K562 (cell line): Measurements from ENCODE around the gene PSMD8. TPM values are rescaled to one million over a fixed set of nuclear protein-coding genes. Genes with fewer than 3 reads are reported as not detected.
A peak's percentile ranks its signal among the peaks of the same experiment; 100 is the strongest.

ENCODE experiments used
- C11orf30 ChIP-seq: fragments of 450-650 bp; IDR thresholded peaks from 2 replicates; pipeline ENCODE4 v1.6.1; 2016; ENCODE audit warnings: low read depth, mild to moderate bottlenecking
- CBFA2T2 ChIP-seq: fragments of 450-650 bp; conservative IDR thresholded peaks from 2 replicates; pipeline ENCODE4 v1.6.1; 2017; ENCODE audit warnings: mild to moderate bottlenecking
- CHAMP1 ChIP-seq: fragments of 450-650 bp; IDR thresholded peaks from 2 replicates; pipeline ENCODE4 v1.6.1; 2016; ENCODE audit warnings: mild to moderate bottlenecking
- DPF2 ChIP-seq: fragments of 450-650 bp; IDR thresholded peaks from 2 replicates; pipeline ENCODE4 v1.6.1; 2016
- FOXA3 ChIP-seq, 2 experiments: fragments of 450-650 bp in 1 of 2; sonication (generic) in 1 of 2; formaldehyde crosslinking; IDR thresholded peaks in 1 of 2; conservative IDR thresholded peaks in 1 of 2; 2 replicates each; pipeline versions ENCODE4 v1.4.0 to v1.8.0; 2020 to 2022; ENCODE audit warnings: mild to moderate bottlenecking in 2 of 2, missing genetic modification reagents in 1 of 2
- HDAC1 ChIP-seq, 2 experiments: fragments of 450-650 bp; IDR thresholded peaks; 2 replicates each; pipeline ENCODE4 v1.6.1; 2016 to 2017; ENCODE audit warnings: inconsistent platforms in 1 of 2, mild to moderate bottlenecking in 1 of 2, moderate library complexity in 1 of 2
- HLTF ChIP-seq: fragments of 450-650 bp; IDR thresholded peaks from 2 replicates; pipeline ENCODE4 v1.6.1; 2016
- HMBOX1 ChIP-seq: sonication (generic); IDR thresholded peaks from 2 replicates; pipeline ENCODE4 v1.6.1; 2016
- IRF2 ChIP-seq: sonication (generic); formaldehyde crosslinking; IDR thresholded peaks from 2 replicates; pipeline ENCODE4 v1.8.1; 2022; ENCODE audit warnings: mild to moderate bottlenecking, missing genetic modification reagents
- MEIS2 ChIP-seq: fragments of 450-650 bp; IDR thresholded peaks from 2 replicates; pipeline ENCODE4 v1.6.1; 2014; ENCODE audit warnings: mild to moderate bottlenecking; ENCODE audit not compliant: partially characterized antibody
- MYNN ChIP-seq, 2 experiments: sonication (generic); formaldehyde crosslinking in 1 of 2; IDR thresholded peaks; 2 replicates each; pipeline versions ENCODE4 v1.5.0 to v1.6.1; 2016 to 2020; ENCODE audit warnings: antibody characterized with exemption in 1 of 2, missing genetic modification reagents in 1 of 2
- NCOA1 ChIP-seq: fragments of 450-650 bp; IDR thresholded peaks from 2 replicates; pipeline ENCODE4 v1.6.1; 2016; ENCODE audit warnings: low read depth
- NFXL1 ChIP-seq: fragments of 450-650 bp; formaldehyde crosslinking; IDR thresholded peaks from 2 replicates; pipeline ENCODE4 v1.4.0; 2021; ENCODE audit warnings: mild to moderate bottlenecking
- NRF1 ChIP-seq, 2 experiments: fragments of 450-650 bp; IDR thresholded peaks in 1 of 2; conservative IDR thresholded peaks in 1 of 2; 2 replicates each; pipeline ENCODE4 v1.6.1; 2014; ENCODE audit warnings: mild to moderate bottlenecking in 2 of 2
- PHF20 ChIP-seq: fragments of 450-650 bp; IDR thresholded peaks from 2 replicates; pipeline ENCODE4 v1.6.1; 2018; ENCODE audit not compliant: partially characterized antibody
- POLR2AphosphoS5 ChIP-seq: IDR thresholded peaks from 2 replicates; pipeline ENCODE4 v1.6.1; 2011; ENCODE audit warnings: mild to moderate bottlenecking, low read depth, low read length, moderate library complexity; ENCODE audit not compliant: control insufficient read depth, insufficient read depth
- RBM22 ChIP-seq: fragments of 200-400 bp; formaldehyde crosslinking; IDR thresholded peaks from 2 replicates; pipeline ENCODE4 v1.6.1; 2018; ENCODE audit warnings: low read length, low read depth; ENCODE audit not compliant: poor library complexity, severe bottlenecking
- TAF1 ChIP-seq: IDR thresholded peaks from 2 replicates; pipeline ENCODE4 v1.6.1; 2011; ENCODE audit warnings: mild to moderate bottlenecking, low read length, moderate library complexity; ENCODE audit not compliant: insufficient read depth, control insufficient read depth, severe bottlenecking; ENCODE audit errors: extremely low read depth
- XRCC3 ChIP-seq: fragments of 450-650 bp; IDR thresholded peaks from 2 replicates; pipeline ENCODE4 v1.6.1; 2017; ENCODE audit warnings: mild to moderate bottlenecking, moderate library complexity
- XRCC5 ChIP-seq: fragments of 200-400 bp; formaldehyde crosslinking; IDR thresholded peaks from 2 replicates; pipeline ENCODE4 v1.6.1; 2017; ENCODE audit warnings: low read depth, mild to moderate bottlenecking, low read length
- ZC3H11A ChIP-seq: IDR thresholded peaks from 2 replicates; pipeline ENCODE4 v1.6.1; 2012; ENCODE audit warnings: low read depth, low read length, improper control_type of control experiment
- ZNF274 ChIP-seq: IDR thresholded peaks from 2 replicates; pipeline ENCODE4 v1.6.1; 2011; ENCODE audit warnings: low read depth, mild to moderate bottlenecking, low read length, moderate library complexity, borderline replicate concordance
- polyA plus RNA-seq, 8 experiments: library from polyadenylated mRNA; depleted of rRNA in 4 of 8; stranded (reverse) in 5 of 8; unstranded in 3 of 8; fragments of >200 nt; fragmentation: Nextera tagmentation in 2 of 8; fragmentation: Illumina TruSeq in 1 of 8; extraction: Ambion mirVana in 2 of 8; extraction: Trizol in 1 of 8; gene quantifications; 2 replicates each; pipeline versions ENCODE4 v1.2.1 to v1.2.3, GENCODE V29; 2011 to 2014; ENCODE audit warnings: inconsistent platforms in 1 of 8, missing spikeins in 1 of 8
- total RNA-seq, 7 experiments: library from RNA; depleted of rRNA in 6 of 7; stranded (reverse); fragments of >200 nt in 6 of 7; fragmentation: Illumina TruSeq in 2 of 7; extraction: Trizol in 2 of 7; gene quantifications; 2 replicates each; pipeline versions ENCODE4 v1.2.1 to v1.2.3, GENCODE V29; 2011 to 2021; ENCODE audit warnings: low replicate concordance in 1 of 7
- TF ChIP-seq, protein P1 (sequence below): fragments of 250-450 bp; sonication (Bioruptor Pico); IDR thresholded peaks from 2 replicates; pipeline ENCODE4 v1.4.0; 2020; ENCODE audit warnings: mild to moderate bottlenecking, moderate library complexity, borderline replicate concordance

PSMD8 gene
- total and polyA plus RNA-seq, 9 of the 15 experiments (the other 6 are each of a cell fraction or from before 2014, with no cell fraction given): 130 to 583 (median 315) TPM

- TF ChIP-seq CBFA2T2: peak; percentile 17; the same call in 1 of the 2 replicates
- no peak for TF ChIP-seq XRCC3
- TF ChIP-seq HMBOX1: peak; percentile 80; the same call in 1 of the 2 replicates
- TF ChIP-seq DPF2: 0 out of 2 replicates have a peak, but pooled peaks have one; percentile 36
- no peak for TF ChIP-seq XRCC5
- TF ChIP-seq FOXA3 (CRISPR knock-in tag; conservative IDR thresholded peaks at IDR 0.05 in 1 of 2, IDR thresholded peaks at IDR 0.05 in 1 of 2): 0 out of 4 replicates have a peak, but pooled peaks of 1 of the 2 experiments have one; percentile 11
- TF ChIP-seq HDAC1 (IDR thresholded peaks at IDR 0.05): peak in 1 of 2 experiments; percentile 44; a peak in 2 of 4 replicates
- no peak for TF ChIP-seq PHF20
- peak; percentile 8 for TF ChIP-seq RBM22
- no peak for TF ChIP-seq IRF2
- no peak for TF ChIP-seq NFXL1
- TF ChIP-seq ZC3H11A: no peak
- TF ChIP-seq MEIS2: no peak
- peak; percentile 31; the same call in 1 of the 2 replicates for TF ChIP-seq POLR2AphosphoS5
- TF ChIP-seq ZNF274: no peak
- TF ChIP-seq C11orf30: no peak
- TF ChIP-seq, protein P1, sequence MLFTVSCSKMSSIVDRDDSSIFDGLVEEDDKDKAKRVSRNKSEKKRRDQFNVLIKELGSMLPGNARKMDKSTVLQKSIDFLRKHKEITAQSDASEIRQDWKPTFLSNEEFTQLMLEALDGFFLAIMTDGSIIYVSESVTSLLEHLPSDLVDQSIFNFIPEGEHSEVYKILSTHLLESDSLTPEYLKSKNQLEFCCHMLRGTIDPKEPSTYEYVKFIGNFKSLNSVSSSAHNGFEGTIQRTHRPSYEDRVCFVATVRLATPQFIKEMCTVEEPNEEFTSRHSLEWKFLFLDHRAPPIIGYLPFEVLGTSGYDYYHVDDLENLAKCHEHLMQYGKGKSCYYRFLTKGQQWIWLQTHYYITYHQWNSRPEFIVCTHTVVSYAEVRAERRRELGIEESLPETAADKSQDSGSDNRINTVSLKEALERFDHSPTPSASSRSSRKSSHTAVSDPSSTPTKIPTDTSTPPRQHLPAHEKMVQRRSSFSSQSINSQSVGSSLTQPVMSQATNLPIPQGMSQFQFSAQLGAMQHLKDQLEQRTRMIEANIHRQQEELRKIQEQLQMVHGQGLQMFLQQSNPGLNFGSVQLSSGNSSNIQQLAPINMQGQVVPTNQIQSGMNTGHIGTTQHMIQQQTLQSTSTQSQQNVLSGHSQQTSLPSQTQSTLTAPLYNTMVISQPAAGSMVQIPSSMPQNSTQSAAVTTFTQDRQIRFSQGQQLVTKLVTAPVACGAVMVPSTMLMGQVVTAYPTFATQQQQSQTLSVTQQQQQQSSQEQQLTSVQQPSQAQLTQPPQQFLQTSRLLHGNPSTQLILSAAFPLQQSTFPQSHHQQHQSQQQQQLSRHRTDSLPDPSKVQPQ: no peak
- TF ChIP-seq TAF1: no peak
- no peak for TF ChIP-seq CHAMP1
- TF ChIP-seq HLTF: no peak
- no peak for TF ChIP-seq NCOA1
- peak; percentile 19 to 44; a peak in 2 of 4 replicates for TF ChIP-seq NRF1 (conservative IDR thresholded peaks at IDR 0.05 in 1 of 2, IDR thresholded peaks at IDR 0.05 in 1 of 2)
- TF ChIP-seq MYNN (IDR thresholded peaks at IDR 0.05): no peak
- no peak for TF ChIP-seq MYNN (CRISPR knock-in tag; IDR thresholded peaks at IDR 0.05)
Observed at GRCh38 chr19:38386971-38387549, 12.7 kb downstream of the PSMD8 start (continued).
